Natural killer cell (primary cell): ENCODE results near the gene CUL3. TPM values are rescaled to one million over a fixed set of nuclear protein-coding genes. Genes with fewer than 3 reads are reported as not detected.

ENCODE experiments used
- ATAC-seq, 3 donors: fragments of 150-1000 bp in 2 of 3; fragments of 200-7000 bp in 1 of 3; cut with Tn5 transposase; 1 replicate in 1 of 3; 2 replicates in 2 of 3; pipeline ENCODE4 v1.10.0; 2021; ENCODE audit warnings: mild to moderate bottlenecking in 2 of 3, moderate library complexity in 2 of 3
- DNase-seq, 2 donors: peaks; one replicate each; pipeline versions ENCODE4 v3.0.0 to v3.0.0-alpha.2; 2013 to 2021; ENCODE audit warnings: mixed read lengths in 1 of 2
- H3K27ac ChIP-seq: one replicate; pipeline ENCODE4 v1.5.1; 2013; ENCODE audit warnings: mild to moderate bottlenecking, low read length
- H3K27me3 ChIP-seq: one replicate; pipeline ENCODE4 v1.6.1; 2013; ENCODE audit warnings: low read length; ENCODE audit not compliant: control insufficient read depth, insufficient read depth
- H3K36me3 ChIP-seq: one replicate; pipeline ENCODE4 v1.6.1; 2013; ENCODE audit warnings: low read length; ENCODE audit not compliant: control insufficient read depth, insufficient read depth
- H3K4me1 ChIP-seq: one replicate; pipeline ENCODE4 v1.6.1; 2013; ENCODE audit warnings: low read length; ENCODE audit not compliant: control insufficient read depth, insufficient read depth
- H3K4me3 ChIP-seq: one replicate; pipeline ENCODE4 v1.5.1; 2013; ENCODE audit warnings: low read length
- H3K9me3 ChIP-seq: one replicate; pipeline ENCODE4 v1.6.1; 2013; ENCODE audit warnings: low read length; ENCODE audit not compliant: control insufficient read depth, insufficient read depth
- H3K27ac Mint-ChIP-seq, 2 donors: one replicate each; pipeline ENCODE4 v1.8.0; 2022; ENCODE audit warnings: mild to moderate bottlenecking in 2 of 2, mixed read lengths in 2 of 2, moderate library complexity in 1 of 2
- H3K27me3 Mint-ChIP-seq, 2 donors: one replicate each; pipeline ENCODE4 v1.8.0; 2022; ENCODE audit warnings: low read depth in 2 of 2, mixed read lengths in 2 of 2
- H3K36me3 Mint-ChIP-seq: one replicate; pipeline ENCODE4 v1.8.0; 2022; ENCODE audit warnings: mixed read lengths
- H3K4me1 Mint-ChIP-seq, 2 donors: one replicate each; pipeline ENCODE4 v1.8.0; 2022; ENCODE audit warnings: mixed read lengths in 2 of 2
- H3K4me3 Mint-ChIP-seq: one replicate; pipeline ENCODE4 v1.8.0; 2022; ENCODE audit warnings: mild to moderate bottlenecking, moderate library complexity, mixed read lengths
- H3K9me3 Mint-ChIP-seq, 2 donors: one replicate each; pipeline ENCODE4 v1.8.0; 2022; ENCODE audit warnings: mixed read lengths in 2 of 2
- CTCF ChIP-seq: fragments of 200-600 bp; IDR thresholded peaks from one replicate; pipeline ENCODE4 v1.8.0; 2022; ENCODE audit warnings: antibody characterized with exemption
- WGBS: methylation state at CpG from one replicate; pipeline ENCODE4 v1.1.7; 2013; ENCODE audit warnings: missing lambda C conversion rate; ENCODE audit not compliant: insufficient coverage; 5-methylcytosine and 5-hydroxymethylcytosine counted together
- intact Hi-C: fragments of 100-400 bp; cut with micrococcal nuclease; formaldehyde crosslinking; loops from one replicate; pipeline ENCODE4 v1.14.2; 2022
- total RNA-seq, 4 donors: library from RNA; stranded (reverse); fragments of 120-200 nt in 1 of 4; gene quantifications; one replicate each; pipeline versions ENCODE4 v1.2.3 to v1.2.4, GENCODE V29; 2013 to 2022

The CUL3 gene
- total RNA-seq, 3 donors from 2014 or later (not counting 1 experiment from before 2014, with no cell fraction given) = 102 to 125 (median 115) TPM

DNA sequence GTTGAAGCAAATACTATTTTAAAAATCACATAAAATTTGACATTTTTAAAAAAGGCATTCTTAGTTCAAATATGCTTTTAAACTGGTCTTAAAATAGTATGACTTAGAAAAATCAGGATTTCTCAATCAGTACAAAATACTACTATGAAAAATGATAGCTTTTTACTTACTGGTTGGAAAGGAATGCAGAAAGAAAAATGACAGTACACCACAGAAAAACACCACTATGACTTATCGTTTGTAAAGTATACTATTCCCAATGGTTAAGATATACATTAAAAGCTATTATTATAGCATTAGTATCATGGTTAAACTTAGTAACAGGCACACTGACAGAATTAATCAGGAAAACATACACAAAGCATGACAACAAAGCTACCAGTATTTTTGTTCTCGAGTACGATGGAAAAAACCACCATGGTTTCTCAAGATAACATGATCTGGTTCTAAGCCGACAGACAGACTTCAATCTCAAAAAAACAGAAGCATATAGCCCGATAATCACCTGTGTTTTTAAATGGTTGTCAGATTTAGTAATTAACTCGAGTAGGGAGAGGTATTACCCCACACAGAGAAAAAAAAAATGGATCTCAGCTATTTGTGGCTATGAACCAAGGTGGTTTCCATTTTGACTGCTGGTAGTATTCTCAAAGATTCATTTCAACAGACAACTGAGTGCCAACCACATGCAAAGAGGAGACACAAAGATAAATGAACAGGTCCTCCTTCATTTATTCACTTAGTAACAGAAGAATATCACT, 39.1 kb downstream of the CUL3 start:
- H3K4me1 Mint-ChIP-seq = peaks cover 42 to 46% of the 10 kb centered on the region in 2 donors
- no peaks in the 10 kb centered on the region for H3K9me3 ChIP-seq
- no peaks in the 10 kb centered on the region for H3K36me3 Mint-ChIP-seq
- H3K4me3 ChIP-seq = no peak overlapping the region
- H3K27ac ChIP-seq = no peak overlapping the region
- H3K4me3 Mint-ChIP-seq = peak overlapping the region; percentile 35
- intact Hi-C loops = loop anchor here (5.0 kb wide), 1 partner anchor 36 kb away; no protein-coding TSS in a partner anchor
- H3K27me3 Mint-ChIP-seq = no peaks in the 10 kb centered on the region
- TF ChIP-seq CTCF = no peak
- DNase-seq (peak in 1 of 2 donors; percentile 16), ATAC-seq (peak in 2 of 3 donors; percentile 75 to 76)
- H3K9me3 Mint-ChIP-seq = no peaks in the 10 kb centered on the region
- H3K4me1 ChIP-seq = no peaks in the 10 kb centered on the region
- WGBS = 72% methylated on average over 4 of the region's 6 CpGs
- H3K27ac Mint-ChIP-seq = peak overlapping the region; percentile 65 to 87
- H3K27me3 ChIP-seq = no peaks in the 10 kb centered on the region
- no peaks in the 10 kb centered on the region for H3K36me3 ChIP-seq

DNA sequence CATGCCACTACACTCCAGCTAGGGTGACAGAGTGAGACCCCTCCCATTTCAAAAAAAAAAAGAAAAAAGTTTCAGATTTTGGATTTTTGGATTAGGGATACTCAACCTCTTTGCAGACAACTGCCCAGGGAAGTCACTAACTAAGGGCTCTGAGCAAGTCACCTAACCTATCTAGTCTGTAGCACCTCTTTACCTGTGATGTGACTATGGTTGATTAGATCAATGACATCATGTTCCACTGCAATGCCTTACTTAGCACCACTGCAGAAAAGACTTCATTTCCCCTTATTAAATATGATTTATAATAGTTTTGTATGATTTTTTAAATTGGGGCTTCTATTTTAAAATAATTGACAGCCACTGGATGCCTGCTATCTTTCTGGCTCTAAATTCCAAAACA, 41.2 kb downstream of the CUL3 start:
- Histone ChIP-seq H3K4me1 (no peaks in the 10 kb centered on the region), H3K27me3 (no peaks in the 10 kb centered on the region), H3K4me3 (no peak overlapping the region), H3K9me3 (peaks cover 2% of the 10 kb centered on the region), H3K27ac (no peak overlapping the region), H3K36me3 (no peaks in the 10 kb centered on the region)
- TF ChIP-seq CTCF = no peak
- no peak for DNase-seq
- Mint-ChIP-seq H3K36me3 (peaks cover 8% of the 10 kb centered on the region), H3K27ac (no peak overlapping the region), H3K27me3 (no peaks in the 10 kb centered on the region), H3K9me3 (no peaks in the 10 kb centered on the region), H3K4me3 (no peak overlapping the region), H3K4me1 (peaks cover 48 to 53% of the 10 kb centered on the region in 2 donors)
- intact Hi-C loops = no loop called here
- ATAC-seq = no peak

GRCh38 chr2:224538561-224539138, 46.5 kb downstream of the CUL3 start:
- Mint-ChIP-seq H3K27ac (peak overlapping the region in 1 of 2 donors; percentile 48), H3K9me3 (no peaks in the 10 kb centered on the region)

More at GRCh38 chr2:224538561-224539138, 46.5 kb downstream of the CUL3 start:
- no peaks in the 10 kb centered on the region for H3K4me1 ChIP-seq
- H3K4me3 ChIP-seq = no peak overlapping the region
- Mint-ChIP-seq H3K36me3 (peaks cover 8% of the 10 kb centered on the region), H3K4me1 (peaks cover 47 to 53% of the 10 kb centered on the region in 2 donors), H3K27me3 (no peaks in the 10 kb centered on the region), H3K4me3 (no peak overlapping the region)
- no peak for ATAC-seq
- no peak overlapping the region for H3K27ac ChIP-seq
- WGBS = 73% methylated on average over 4 of the region's 4 CpGs
- no peak for TF ChIP-seq CTCF
- DNase-seq = no peak
- peaks cover 2% of the 10 kb centered on the region for H3K9me3 ChIP-seq
- intact Hi-C loops = no loop called here
- H3K27me3 ChIP-seq = no peaks in the 10 kb centered on the region
- peaks cover 13% of the 10 kb centered on the region for H3K36me3 ChIP-seq
